ENCODE data around the gene SOX9. TPM values are rescaled to one million over a fixed set of nuclear protein-coding genes. Genes with fewer than 3 reads are reported as not detected.

Gene SOX9
- total and polyA plus RNA-seq, 2 of the 8 experiments (the other 6 are each of a cell fraction or from before 2014, with no cell fraction given), result 1.9 to 4.9 TPM

DNA sequence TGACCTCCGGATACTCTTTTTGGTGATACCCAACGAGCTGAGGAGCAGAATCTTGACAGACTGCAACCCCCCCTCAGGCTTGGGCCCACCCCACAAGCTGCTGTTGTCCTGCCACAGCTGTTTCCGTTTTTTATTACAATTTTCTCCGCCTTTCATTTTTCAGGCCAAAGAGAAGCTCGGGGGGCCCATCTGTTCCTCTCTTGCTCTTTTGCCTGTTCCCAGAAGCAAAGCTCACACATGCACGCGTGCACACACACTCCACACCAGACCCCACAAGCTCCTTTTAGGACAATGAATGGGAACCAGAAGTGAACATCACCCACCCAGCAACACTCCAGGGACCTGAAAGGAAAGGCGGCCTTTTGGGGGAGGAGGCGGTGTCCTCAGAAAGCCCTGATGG is 16.3 kb downstream of the SOX9 start (continued):
- TF ChIP-seq, protein P1, sequence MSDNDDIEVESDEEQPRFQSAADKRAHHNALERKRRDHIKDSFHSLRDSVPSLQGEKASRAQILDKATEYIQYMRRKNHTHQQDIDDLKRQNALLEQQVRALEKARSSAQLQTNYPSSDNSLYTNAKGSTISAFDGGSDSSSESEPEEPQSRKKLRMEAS (IDR thresholded peaks at IDR 0.05), result no peak
- TF ChIP-seq HDAC6 (IDR thresholded peaks at IDR 0.05; ENCODE audit: low read depth, low read length), result no peak
